H1 (cell line): ENCODE data around the gene MYO3A. TPM values are rescaled to one million over a fixed set of nuclear protein-coding genes. Genes with fewer than 3 reads are reported as not detected.

ENCODE experiments used
- CHD1 ChIP-seq: IDR thresholded peaks from 2 replicates; pipeline ENCODE4 v1.6.1; 2012; ENCODE audit warnings: low read depth, low read length, improper control_type of control experiment
- CHD7 ChIP-seq: fragments of 300-600 bp; sonication (generic); IDR thresholded peaks from 2 replicates; pipeline ENCODE4 v1.7.1; 2012; ENCODE audit warnings: low read length, moderate library complexity, mild to moderate bottlenecking, inconsistent platforms; ENCODE audit not compliant: insufficient replicate concordance
- HDAC2 ChIP-seq, 2 experiments: fragments of 300-600 bp in 1 of 2; sonication (generic) in 1 of 2; IDR thresholded peaks; 2 replicates each; pipeline ENCODE4 v1.6.1; 2011 to 2012; ENCODE audit warnings: low read depth in 2 of 2, low read length in 2 of 2, mild to moderate bottlenecking in 2 of 2, moderate library complexity in 2 of 2, borderline replicate concordance in 1 of 2, inconsistent platforms in 1 of 2
- JUND ChIP-seq: IDR thresholded peaks from 2 replicates; pipeline ENCODE4 v1.6.1; 2011; ENCODE audit warnings: mild to moderate bottlenecking, improper control_type of control experiment, low read length
- MAFK ChIP-seq: IDR thresholded peaks from 2 replicates; pipeline ENCODE4 v1.6.1; 2012; ENCODE audit warnings: low read depth, mild to moderate bottlenecking, improper control_type of control experiment, low read length
- POLR2AphosphoS5 ChIP-seq: IDR thresholded peaks from 2 replicates; pipeline ENCODE4 v1.6.1; 2011; ENCODE audit warnings: low read depth, low read length
- RAD21 ChIP-seq, 2 experiments: IDR thresholded peaks in 1 of 2; conservative IDR thresholded peaks in 1 of 2; 2 replicates each; pipeline ENCODE4 v1.6.1; 2011; ENCODE audit warnings: low read depth in 2 of 2, low read length in 2 of 2, improper control_type of control experiment in 1 of 2, inconsistent platforms in 1 of 2, mild to moderate bottlenecking in 1 of 2, moderate library complexity in 1 of 2
- SIRT6 ChIP-seq: IDR thresholded peaks from one replicate; pipeline ENCODE4 v1.7.1; 2012; ENCODE audit warnings: low read length, inconsistent platforms
- TAF7 ChIP-seq: optimal IDR thresholded peaks from 2 replicates; pipeline ENCODE3; 2011; ENCODE audit warnings: low read depth, mild to moderate bottlenecking, inconsistent platforms, low read length, moderate library complexity, borderline replicate concordance
- TEAD4 ChIP-seq: IDR thresholded peaks from 2 replicates; pipeline ENCODE4 v1.6.1; 2012; ENCODE audit warnings: low read depth, low read length, inconsistent platforms, mixed read lengths
- polyA plus RNA-seq, 7 experiments: library from polyadenylated mRNA; depleted of rRNA in 3 of 7; stranded (reverse) in 5 of 7; unstranded in 2 of 7; fragments of >200 nt in 5 of 7; fragments of 200-250 nt in 2 of 7; gene quantifications; 1 replicate in 5 of 7; 2 replicates in 1 of 7; 4 replicates in 1 of 7; pipeline versions ENCODE4 v1.2.1 to v1.2.3, GENCODE V29; 2011 to 2013; ENCODE audit warnings: missing spikeins in 2 of 7, mixed read lengths in 2 of 7
- total RNA-seq: library from RNA; stranded (reverse); fragmentation: NEBNext Ultra II Directional; extraction: Animal tissue kit (Norgen Biotek cat#: 25700); gene quantifications from 2 replicates; pipeline ENCODE4 v1.2.1, GENCODE V29; 2021

MYO3A gene
- total and polyA plus RNA-seq, 2 of the 8 experiments (the other 6 are each of a cell fraction or from before 2014, with no cell fraction given), result 3.9 to 5.3 TPM

- TF ChIP-seq CHD7, result no peak
- TF ChIP-seq SIRT6, result no peak
- no peak for TF ChIP-seq TAF7
- no peak for TF ChIP-seq CHD1
- no peak for TF ChIP-seq RAD21 (IDR thresholded peaks at IDR 0.05 in 1 of 2, conservative IDR thresholded peaks at IDR 0.05 in 1 of 2; ENCODE audit: low read depth in 2 of 2, low read length in 2 of 2)
- no peak for TF ChIP-seq TEAD4
- TF ChIP-seq POLR2AphosphoS5, result no peak
- no peak for TF ChIP-seq JUND
- no peak for TF ChIP-seq HDAC2 (IDR thresholded peaks at IDR 0.05; ENCODE audit: borderline replicate concordance in 1 of 2, low read depth in 2 of 2, low read length in 2 of 2)
- no peak for TF ChIP-seq MAFK
- TF ChIP-seq, all 59 proteins: peak for 0
These were observed 243.3 kb downstream of the MYO3A start (continued) for GRCh38 chr10:26177341-26177740.
